Choroid plexus epithelial cell (primary cell): ENCODE results near the gene MCF2L2.

Experiments used
- DNase-seq: peaks from one replicate; pipeline ENCODE4 v3.0.0-alpha.2; 2010; ENCODE audit warnings: low read depth
- H3K4me3 ChIP-seq: 2 replicates; pipeline ENCODE4 v1.5.1; 2011; ENCODE audit warnings: low read depth, mild to moderate bottlenecking, control low read depth, low read length, moderate library complexity
- CTCF ChIP-seq: conservative IDR thresholded peaks from 2 replicates; pipeline ENCODE4 v1.5.1; 2011; ENCODE audit warnings: low read depth, mild to moderate bottlenecking, control low read depth, inconsistent platforms, low read length, moderate library complexity

MCF2L2 gene

GRCh38 chr3:183387797-183388196, 40.6 kb downstream of the MCF2L2 start:
- no peak for DNase-seq
- no peak overlapping the region for H3K4me3 ChIP-seq
- no peak for TF ChIP-seq CTCF

GRCh38 chr3:183386651-183387050, 41.8 kb downstream of the MCF2L2 start:
- no peak overlapping the region for H3K4me3 ChIP-seq
- no peak for DNase-seq
- TF ChIP-seq CTCF = no peak

- peak; percentile 90 for DNase-seq
- TF ChIP-seq CTCF = peak; percentile 79
- no peak overlapping the region for H3K4me3 ChIP-seq
Measured at GRCh38 chr3:183385698-183386613, 42.5 kb downstream of the MCF2L2 start.

- H3K4me3 ChIP-seq = no peak overlapping the region
- TF ChIP-seq CTCF = no peak
- DNase-seq = no peak
Measured at GRCh38 chr3:183381673-183382072, 46.7 kb downstream of the MCF2L2 start.

- TF ChIP-seq CTCF = no peak
- peak; percentile 72 for DNase-seq
- H3K4me3 ChIP-seq = no peak overlapping the region
Measured at GRCh38 chr3:183381179-183381578, 47.2 kb downstream of the MCF2L2 start.

- TF ChIP-seq CTCF = no peak
- H3K4me3 ChIP-seq = no peak overlapping the region
Measured at GRCh38 chr3:183378951-183379350, 49.5 kb downstream of the MCF2L2 start.

GRCh38 chr3:183378545-183378944, 49.9 kb downstream of the MCF2L2 start:
- DNase-seq = no peak
- TF ChIP-seq CTCF = no peak
- no peak overlapping the region for H3K4me3 ChIP-seq

More at GRCh38 chr3:183378951-183379350, 49.5 kb downstream of the MCF2L2 start:
- no peak for DNase-seq
